ENCODE measurements around the gene CTXND1. TPM values are rescaled to one million over a fixed set of nuclear protein-coding genes. Genes with fewer than 3 reads are reported as not detected.

Gene CTXND1
- total RNA-seq, 1 experiment from 2014 or later, result not detected

- Histone ChIP-seq H4K20me1 (ENCODE audit: control insufficient read depth, insufficient read depth, insufficient read length) (no peaks in the 10 kb centered on the region), H3K4me2 (ENCODE audit: insufficient read depth, insufficient read length, low read length) (no peak overlapping the region), H3K9ac (ENCODE audit: extremely low read depth, insufficient read length, low read length) (no peak overlapping the region), H2BK20ac (ENCODE audit: low read depth, low read length, poor library complexity, severe bottlenecking) (no peak overlapping the region), H3T11ph (ENCODE audit: low read length) (no peak overlapping the region), H3K18ac (ENCODE audit: insufficient read length, low read depth, low read length) (no peak overlapping the region), H3K23me2 (ENCODE audit: insufficient read length, low read depth, low read length, poor library complexity, severe bottlenecking) (no peaks in the 10 kb centered on the region), H3K9me3 (ENCODE audit: control insufficient read depth, low read depth, low read length) (no peaks in the 10 kb centered on the region), H3K56ac (ENCODE audit: insufficient read length, low read depth, low read length) (no peak overlapping the region), H2BK5ac (ENCODE audit: insufficient read length, low read length) (no peak overlapping the region), H3K79me2 (ENCODE audit: insufficient read depth, low read length) (no peaks in the 10 kb centered on the region), H2BK120ac (ENCODE audit: low read depth, low read length, poor library complexity, severe bottlenecking) (no peak overlapping the region), H2BK15ac (ENCODE audit: low read depth, low read length) (no peak overlapping the region), H3K23ac (ENCODE audit: insufficient read length, low read depth, low read length) (no peak overlapping the region), H3K14ac (ENCODE audit: insufficient read depth, low read length) (no peak overlapping the region), H3K27me3 (ENCODE audit: insufficient read depth, low read length) (peaks cover 3% of the 10 kb centered on the region; the same call in 1 of the 2 replicates), H4K91ac (ENCODE audit: insufficient read length, low read depth, low read length) (no peak overlapping the region), H3K4me1 (ENCODE audit: insufficient read depth, low read length) (no peaks in the 10 kb centered on the region), H3K4ac (ENCODE audit: low read depth, low read length) (no peak overlapping the region), H3K27ac (ENCODE audit: insufficient read length, low read depth, low read length) (no peak overlapping the region), H4K5ac (ENCODE audit: insufficient read length, low read depth, low read length) (no peak overlapping the region), H4K8ac (replicated peaks; ENCODE audit: insufficient read length, low read depth, low read length) (no peak overlapping the region), H3K79me1 (ENCODE audit: insufficient read depth, low read depth, low read length, poor library complexity, severe bottlenecking) (no peaks in the 10 kb centered on the region), H2AFZ (ENCODE audit: low read length) (no peak overlapping the region), H2BK12ac (ENCODE audit: insufficient read length, low read depth, low read length) (no peak overlapping the region), H2AK5ac (ENCODE audit: insufficient read length, low read length) (no peak overlapping the region)
- no peak for TF ChIP-seq CTCF (conservative IDR thresholded peaks at IDR 0.05)
- 0 out of 4 replicates have a peak, but pooled peaks cover 0 to 3% of the 10 kb centered on the region in 2 experiments for H3K4me1 Mint-ChIP-seq
- WGBS (ENCODE audit: extremely low coverage, insufficient read length, low lambda C conversion rate), result no CpG with 5 or more reads among the region's 3 CpGs
- H3K4me3 Mint-ChIP-seq, result no peak overlapping the region
- no peaks in the 10 kb centered on the region for H3K36me3 Mint-ChIP-seq (ENCODE audit: insufficient read depth in 1 of 3, low read depth in 3 of 3)
- no peak for DNase-seq
- no peaks in the 10 kb centered on the region for H3K9me3 Mint-ChIP-seq
- H3K27ac Mint-ChIP-seq, result no peak overlapping the region
- H3K27me3 Mint-ChIP-seq (ENCODE audit: low read depth), result peaks cover 78% of the 10 kb centered on the region
Measured at GRCh38 chr15:80265021-80265420, 13.0 kb upstream of the CTXND1 start.
